Stimulated activated CD8-positive, alpha-beta memory T cell treated with anti-CD3 and anti-CD28 coated beads, Interleukin-15, amount 100 ng/mL, for 4 hours (primary cell): ENCODE results near the gene COX17.

Experiments used
- DNase-seq, 2 donors: peaks; one replicate each; pipeline ENCODE4 v3.0.0-alpha.2; 2020; ENCODE audit warnings: low read depth in 2 of 2

COX17 gene

DNA sequence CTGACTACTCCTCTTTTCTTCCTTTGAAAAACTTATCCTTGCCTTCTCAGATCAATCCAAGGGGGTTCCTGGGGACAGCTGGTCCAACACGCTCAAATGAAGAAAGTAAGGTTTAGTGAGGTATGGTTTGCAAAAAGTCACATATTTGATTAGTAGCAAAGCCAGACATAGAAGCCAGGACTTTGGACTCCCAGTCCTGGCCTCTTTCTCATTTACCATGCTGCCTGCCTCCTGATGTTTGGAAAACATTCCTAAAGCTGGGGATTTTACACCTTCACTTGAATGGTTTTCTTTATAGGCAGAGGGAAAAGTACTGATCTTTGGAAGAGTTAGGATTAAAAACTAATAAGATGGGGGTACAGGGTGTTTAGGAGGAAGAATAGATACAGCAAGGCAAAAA lies 31.4 kb downstream of the COX17 start:
- DNase-seq, result no peak

DNA sequence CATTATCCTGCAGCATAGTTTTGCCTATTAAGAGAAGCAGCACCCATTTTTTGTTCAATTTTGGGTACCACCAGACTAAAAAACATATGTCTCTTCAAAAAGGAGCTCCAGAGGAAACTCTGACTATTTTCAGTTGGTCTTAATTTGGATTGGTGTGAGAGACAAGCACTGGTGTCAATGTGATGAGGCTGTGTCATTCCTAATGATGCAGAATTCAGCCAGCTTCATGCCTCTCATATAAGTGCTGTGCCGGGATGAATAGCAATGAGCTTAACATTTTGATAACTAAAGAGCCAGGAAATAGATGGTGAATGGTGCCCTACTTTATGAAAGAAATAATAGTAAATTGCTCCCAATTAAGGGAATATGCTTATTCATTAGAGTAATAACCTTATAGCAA lies 32.7 kb downstream of the COX17 start:
- DNase-seq, result no peak

DNA sequence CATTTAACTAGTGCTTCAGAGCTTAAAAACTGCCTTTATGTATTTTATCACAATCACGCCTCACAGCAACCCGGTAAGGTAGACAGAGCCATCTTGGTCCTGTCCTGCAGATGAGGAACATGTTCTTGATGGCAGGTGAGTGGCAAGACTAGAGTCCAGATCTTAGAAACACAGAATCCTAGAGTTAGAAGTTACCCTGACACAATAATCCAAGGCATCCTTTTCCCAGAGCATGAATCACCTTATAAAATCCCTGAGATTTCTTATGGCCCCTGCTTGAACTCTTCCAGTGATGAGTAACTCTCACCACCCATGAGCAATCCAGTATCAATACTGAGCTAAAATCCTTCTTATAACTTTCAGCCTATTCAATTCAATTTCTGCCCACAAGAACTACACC lies 33.7 kb downstream of the COX17 start:
- DNase-seq, result no peak

DNA sequence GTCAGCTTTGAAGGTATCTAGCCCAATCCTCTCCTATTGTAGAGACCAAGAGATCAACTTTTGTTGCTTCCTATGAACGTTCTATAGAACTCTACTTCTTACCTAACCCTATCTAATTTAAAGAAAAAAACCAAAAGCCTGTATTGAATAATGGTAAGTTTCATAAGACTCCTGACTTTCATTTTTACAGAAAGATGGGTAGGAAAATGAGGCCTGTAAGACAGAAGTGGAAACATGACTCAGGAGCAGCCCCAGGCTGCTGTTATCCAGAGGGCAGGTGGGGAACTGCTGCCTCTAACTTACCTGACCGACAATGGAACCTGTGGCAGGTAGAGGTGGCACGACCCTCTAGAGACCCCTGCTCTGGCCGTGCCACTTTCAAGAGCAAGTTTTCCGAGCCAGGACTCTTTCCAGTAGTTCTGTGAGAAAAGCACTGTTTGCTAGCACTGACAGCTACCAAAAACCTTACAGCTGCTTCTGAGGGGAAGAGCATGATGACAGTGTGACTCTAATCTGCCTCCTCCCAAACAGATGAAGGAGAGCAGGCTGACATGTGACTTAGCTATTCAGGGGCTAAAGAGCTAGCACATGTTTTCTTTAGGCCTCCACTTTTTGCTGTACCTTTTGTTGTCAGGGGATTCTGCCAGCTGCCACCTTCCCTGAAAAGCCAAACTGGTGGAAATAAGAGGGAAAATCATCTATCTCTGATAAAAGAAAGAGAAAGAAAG lies 34.3 kb downstream of the COX17 start:
- no peak for DNase-seq

DNA sequence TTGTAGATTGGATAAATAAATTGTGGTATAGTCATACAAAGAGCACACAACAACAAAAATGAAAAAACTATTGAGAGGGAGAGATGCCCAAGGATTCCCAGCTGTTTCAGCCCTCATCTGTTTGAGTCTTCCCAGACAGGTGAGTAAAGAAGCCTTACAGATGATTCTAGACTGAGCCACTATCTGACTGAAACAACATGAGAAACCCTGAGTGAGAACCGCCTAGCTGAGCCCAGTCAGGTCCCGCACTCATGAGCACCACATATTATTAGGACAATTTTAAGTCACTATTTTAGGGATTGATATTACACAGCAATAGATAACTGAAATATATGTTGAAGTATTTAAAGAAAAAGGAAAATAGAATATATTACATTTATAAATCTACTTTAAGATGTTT lies 35.8 kb downstream of the COX17 start:
- no peak for DNase-seq

DNA sequence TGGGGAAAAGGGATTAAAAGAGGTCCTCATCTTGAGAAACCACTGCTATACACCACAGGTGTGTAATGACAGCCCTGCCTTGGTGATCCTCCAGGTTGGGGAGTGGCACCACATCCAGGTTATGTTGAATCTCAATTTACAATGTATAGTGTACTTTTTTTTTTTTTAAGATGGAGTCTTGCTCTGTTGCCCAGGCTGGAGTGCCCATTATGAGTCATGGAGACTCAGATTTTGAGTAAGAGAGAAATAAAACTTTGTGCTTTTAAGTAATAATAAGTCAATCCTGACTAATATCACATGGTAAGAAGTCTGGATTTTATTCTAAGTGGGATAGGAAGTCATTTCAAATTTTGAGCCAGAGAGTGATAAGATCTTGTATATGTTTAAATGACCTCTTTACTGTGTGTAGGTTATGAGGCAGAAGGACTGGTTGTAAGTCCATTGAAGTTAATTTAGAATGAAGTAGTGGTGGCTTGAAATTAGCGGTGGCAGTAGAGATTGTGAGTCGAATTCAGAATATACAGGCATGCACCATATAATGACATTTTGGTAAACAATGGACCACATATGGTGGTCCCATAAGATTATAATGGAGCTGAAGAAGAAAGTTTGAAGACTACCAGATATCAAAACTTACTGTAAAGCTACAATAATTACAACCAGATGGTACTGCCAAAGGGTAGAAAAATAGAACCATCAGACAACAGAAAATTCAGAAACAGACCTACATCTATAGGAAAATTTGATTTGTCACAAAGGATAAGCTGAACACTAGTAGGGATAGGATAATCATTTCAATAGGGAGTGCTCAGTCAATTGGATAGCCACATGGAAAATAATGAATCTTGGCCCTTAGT lies 37.5 kb downstream of the COX17 start:
- DNase-seq, result no peak

DNA sequence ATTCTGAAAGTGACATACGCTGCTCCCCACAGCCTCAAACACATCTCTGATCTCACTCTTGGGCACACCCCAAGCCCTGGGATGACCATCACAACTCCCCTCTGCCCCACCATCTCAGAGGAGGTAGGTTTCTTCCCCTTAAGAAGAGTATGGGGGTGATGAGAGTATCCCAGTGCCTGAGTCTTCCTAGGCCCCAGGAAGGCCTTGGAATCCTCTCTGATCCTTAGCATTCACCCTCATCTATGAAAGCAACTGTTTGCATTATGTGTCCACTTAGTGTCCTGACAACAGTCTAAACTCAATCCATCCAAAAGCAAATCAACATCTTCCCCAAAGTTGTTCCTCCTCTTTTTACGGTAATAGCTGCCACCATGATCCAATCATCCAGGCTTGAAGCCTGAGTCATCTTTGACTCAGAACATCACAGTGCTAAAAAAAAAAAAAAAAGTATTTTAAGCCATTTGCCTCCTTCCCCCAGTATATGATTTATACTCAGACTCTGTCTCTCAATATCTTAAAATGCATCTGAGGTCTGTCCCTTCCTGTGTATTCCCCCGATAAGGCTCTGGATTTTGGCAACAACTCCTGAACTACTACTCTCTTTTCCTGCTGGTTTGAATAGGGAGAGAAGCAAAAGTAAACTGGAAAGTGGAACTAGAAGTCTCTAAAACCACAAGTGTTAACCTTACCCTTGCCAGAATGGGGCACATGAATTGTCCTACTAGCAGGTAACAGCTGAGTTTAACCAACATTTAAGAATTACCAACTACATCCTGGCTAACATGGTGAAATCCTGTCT lies 39.3 kb downstream of the COX17 start:
- DNase-seq, result no peak

DNA sequence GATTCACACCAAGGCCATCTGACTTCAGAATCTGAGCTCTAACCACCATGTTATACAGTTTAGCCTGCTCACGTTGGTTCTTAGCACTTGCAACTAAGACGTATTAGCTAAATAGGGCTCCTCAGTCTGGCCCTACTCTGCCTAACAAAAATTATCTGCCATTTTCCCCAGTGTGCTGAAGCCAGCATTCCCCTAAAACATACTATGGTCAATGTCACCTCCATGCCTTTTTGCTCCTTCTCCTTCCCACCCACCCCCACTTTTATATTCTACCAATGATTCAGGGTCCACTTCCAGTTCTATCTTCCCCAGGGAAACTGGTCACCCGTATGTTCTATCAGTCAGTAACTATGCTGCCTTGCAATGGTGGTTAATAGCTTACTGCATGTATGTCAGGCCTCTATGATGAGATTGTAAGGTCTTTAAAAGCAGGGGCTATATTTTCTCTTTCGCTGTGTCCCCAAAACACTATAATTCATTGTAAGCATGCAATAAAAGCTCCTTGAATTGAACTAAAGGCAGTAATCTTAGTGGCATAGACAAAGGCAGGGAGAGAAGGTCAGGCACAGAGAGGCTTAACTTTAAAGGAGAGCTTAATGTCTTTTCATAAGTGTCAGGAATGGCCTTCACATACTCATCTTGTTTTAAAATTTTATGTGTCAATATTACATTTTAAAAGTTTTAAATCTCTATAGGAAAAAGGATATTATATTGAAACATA lies 40.2 kb downstream of the COX17 start:
- no peak for DNase-seq

DNA sequence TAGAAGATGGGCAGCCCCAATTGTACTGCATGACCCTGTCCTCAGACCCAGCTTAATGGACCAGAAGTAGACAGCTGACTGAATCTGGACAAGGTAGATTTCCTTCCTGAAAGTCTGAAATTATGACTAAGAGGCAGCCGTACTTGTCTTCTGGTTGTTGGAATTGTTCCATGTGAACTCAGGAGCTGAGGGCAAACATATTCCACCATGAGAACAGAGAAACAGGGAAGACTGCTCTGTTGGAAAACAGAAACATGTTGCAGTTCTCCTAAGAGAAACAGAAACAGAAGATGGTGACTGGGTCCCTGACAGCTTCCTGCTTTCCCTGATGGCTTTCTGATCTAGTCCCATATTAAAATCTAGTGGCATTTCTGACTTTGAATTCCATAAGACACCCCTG lies 41.0 kb downstream of the COX17 start:
- DNase-seq, result no peak

DNA sequence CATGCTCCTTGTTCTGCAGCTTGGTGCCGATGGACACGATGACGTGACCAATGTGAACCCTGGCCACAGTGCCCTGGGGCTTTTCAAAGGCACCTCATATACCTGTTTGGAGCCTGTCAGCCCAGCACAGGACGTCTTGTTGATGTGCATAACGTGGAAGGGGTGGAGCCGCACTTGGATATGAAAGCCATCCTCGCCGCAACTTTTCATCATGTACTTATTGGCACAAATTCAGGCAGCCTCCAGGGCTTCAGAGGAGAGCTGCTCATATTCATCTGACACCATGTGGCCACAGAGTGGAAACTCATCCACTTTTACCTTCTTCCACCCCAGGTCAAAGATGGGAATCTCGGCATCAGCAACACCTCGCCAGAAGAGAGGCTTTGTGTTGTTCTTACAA lies 41.5 kb downstream of the COX17 start:
- no peak for DNase-seq

DNA sequence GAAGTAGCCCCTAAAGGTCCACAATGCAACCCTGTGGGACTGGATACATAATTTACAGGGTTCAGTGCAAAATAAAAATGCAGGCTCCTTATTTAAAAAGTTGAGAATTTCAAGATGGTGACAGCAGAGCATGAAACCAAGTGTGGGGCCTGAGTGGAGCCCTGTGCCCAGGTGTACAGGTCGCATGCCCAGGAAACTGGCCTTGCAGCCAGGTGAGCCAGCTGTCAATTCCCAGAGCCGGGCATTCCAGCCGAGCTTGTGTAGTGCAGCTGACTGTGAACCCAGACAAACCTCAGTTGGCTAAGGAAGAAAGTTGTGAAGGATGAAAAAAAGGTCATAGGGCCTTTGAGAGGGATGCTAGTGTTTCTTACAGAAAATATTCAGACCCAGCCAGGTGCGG lies 44.4 kb downstream of the COX17 start:
- DNase-seq, result no peak

DNA sequence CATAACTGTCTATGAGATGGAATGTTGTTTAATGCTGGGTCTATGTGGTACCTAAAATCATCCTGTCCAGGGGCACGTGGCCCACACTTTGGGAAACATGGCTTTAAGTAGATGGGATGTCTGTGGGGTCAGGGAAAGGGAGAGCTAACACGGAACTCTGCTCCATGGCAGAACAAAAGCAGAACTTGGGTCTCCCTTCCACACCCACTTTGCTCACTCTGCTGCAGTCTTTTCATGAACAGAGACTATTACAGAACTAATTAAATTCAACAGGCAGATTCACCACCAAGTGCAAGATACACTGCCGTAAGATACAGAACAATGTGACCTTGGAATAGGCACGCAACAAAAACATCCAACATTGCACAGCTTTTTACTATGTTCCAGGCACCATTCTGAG lies 45.0 kb downstream of the COX17 start:
- no peak for DNase-seq

DNA sequence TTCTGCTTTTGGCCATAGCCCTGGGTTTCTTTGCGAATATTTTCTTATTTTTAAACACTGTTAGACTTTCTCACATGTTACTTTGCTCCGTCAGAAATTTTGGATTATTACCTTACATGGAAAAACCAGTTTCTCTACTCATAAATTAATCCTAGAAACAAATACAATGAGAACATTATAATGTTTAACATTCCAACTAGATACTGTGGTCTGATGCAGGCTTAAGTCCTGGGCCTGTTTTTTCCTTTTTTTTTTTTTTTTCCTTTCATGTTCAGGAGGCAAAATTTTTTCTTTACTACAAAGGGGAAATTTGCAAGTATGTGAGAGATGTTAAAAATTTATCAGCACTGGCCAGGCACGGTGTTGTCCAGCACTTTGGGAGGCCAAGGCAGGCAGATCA lies 45.7 kb downstream of the COX17 start:
- DNase-seq, result no peak

DNA sequence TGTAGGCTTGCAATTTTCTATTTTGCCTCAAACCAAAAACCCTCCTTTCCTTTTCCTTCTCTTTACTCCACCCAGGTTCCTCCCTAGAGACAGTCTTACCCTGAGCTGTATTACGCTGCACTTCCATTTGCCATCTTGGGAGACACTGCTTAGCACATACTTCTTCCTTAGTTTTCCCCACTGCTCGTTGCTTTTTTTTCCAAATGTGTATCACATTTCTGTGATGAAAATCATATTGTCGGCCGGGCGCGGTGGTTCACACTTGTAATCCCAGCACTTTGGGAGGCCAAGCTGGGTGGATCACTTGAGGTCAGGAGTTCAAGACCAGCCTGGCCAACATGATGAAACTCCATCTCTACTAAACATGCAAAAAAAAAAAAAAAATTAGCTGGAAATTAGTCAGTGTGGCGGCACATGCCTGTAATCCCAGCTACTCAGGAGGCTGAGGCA lies 46.3 kb downstream of the COX17 start:
- DNase-seq, result no peak

DNA sequence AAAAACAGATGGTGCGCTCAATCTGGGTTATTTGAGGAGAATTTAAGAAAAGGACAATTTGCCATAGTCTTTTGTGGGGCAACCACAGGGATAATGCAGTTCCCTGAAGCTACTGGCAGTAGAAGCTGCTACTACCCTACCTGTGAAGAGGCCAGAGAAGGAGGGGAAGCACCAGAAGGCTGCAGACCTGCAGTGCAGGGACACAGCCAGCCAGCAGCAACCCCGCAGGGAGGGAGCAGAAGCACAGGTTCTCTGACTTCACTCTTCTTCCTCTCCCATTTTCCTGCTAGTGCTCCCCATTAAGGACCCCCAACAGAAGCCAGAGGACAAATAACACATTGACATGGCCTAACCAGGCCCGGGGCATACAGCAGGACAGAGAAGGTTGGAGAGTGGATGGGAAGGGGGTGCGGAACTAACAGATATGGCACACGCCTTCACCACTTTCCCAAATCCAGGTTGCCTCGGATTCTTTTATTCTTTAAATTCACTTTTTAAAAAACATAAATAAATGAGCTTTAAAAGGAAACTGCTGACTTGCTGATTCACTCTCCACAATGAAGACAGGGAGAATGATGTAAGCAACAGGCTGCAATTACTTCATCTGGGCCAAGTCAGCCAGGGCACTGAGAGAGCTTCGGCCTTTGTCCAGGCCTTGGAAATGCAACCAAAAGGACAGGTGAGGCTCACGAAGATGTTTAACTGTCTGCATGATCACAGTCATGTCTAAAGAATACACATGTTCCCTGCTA lies 46.9 kb downstream of the COX17 start:
- no peak for DNase-seq

DNA sequence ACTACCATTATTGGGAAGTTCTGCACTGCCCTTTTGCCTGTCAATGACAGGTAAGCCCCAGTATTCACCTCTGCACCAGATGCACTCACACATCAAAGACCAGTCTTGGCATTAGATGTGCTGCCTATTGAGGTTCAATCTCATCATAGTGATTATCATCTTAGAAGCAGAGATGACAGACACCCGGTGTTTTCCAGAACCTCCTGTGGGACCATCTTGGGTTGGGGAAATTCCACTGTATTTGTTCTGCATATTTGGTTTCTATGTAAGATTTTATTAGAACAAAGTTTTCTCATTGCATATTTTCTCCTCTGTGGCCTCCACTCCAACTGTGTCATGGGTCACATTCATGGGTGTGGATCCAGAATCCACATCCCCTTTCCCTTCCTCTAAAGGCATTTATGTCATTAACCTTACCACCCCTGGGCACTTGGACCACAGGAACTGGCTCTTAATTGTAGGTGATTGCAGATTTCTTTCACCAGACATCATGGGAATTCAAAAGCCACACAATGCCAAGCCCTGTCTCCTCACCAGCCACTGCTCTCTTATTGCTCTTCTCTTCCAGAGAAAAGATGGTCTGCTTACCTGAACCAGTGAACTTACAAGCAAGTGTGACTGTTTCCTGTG lies 48.3 kb downstream of the COX17 start:
- DNase-seq, result no peak

DNA sequence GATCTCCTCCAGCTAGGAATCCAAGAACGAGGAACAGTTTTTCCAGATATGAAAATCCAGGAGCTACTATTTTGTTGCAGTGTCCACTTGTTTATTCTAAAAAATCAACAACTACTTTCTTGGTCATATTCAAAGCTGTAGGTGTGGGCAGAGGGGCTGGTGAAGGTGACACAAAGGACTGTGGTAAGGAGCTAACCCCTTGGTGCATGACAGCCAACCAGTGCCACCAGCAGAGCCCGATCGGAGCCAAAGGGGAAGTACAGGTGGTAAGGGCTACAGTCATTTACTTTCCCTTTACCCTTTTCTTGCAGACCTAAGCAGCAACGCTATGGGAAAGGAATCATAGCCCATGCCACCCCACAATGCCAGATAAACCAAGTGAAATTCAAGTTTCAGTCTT lies 48.8 kb downstream of the COX17 start:
- DNase-seq, result no peak

DNA sequence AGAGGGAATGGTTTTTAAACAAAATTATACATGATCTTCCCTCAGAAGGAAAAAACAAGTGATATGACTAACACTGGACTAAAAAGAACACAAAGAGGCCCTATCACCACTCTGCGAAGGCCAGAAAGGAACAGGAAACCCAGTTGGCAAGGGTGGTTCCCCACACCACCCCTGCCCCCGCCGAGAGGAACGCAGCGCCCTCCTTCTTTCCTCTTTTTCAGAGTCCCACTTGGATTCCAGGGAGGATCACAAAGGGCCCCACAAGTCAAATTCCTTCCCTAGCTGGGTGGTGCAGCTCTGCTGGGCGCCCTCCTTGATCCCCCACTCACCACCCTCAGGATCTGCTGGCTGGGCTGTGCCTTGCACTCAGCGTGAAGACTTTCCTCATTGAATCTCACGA lies 49.7 kb downstream of the COX17 start:
- DNase-seq, result no peak

DNA sequence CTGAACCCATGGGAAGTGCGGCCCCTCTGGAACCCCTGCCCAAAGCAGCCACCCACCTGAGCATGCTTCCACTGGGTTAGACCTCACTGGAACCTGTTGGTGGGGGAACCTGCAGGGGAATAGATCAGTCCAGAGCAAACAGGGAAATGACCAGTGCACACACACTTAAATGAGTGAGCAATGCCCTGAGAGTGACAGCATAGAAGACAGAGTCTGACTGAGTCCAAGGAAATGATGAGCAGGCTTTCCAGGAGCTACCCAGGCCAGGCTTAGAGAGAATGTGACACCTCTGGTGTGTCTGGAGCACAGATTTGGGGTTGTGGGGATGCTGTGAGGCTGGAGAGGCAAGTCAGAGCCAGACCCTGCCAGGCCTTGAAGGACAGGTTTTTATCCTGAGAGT lies 51.0 kb downstream of the COX17 start:
- no peak for DNase-seq

DNA sequence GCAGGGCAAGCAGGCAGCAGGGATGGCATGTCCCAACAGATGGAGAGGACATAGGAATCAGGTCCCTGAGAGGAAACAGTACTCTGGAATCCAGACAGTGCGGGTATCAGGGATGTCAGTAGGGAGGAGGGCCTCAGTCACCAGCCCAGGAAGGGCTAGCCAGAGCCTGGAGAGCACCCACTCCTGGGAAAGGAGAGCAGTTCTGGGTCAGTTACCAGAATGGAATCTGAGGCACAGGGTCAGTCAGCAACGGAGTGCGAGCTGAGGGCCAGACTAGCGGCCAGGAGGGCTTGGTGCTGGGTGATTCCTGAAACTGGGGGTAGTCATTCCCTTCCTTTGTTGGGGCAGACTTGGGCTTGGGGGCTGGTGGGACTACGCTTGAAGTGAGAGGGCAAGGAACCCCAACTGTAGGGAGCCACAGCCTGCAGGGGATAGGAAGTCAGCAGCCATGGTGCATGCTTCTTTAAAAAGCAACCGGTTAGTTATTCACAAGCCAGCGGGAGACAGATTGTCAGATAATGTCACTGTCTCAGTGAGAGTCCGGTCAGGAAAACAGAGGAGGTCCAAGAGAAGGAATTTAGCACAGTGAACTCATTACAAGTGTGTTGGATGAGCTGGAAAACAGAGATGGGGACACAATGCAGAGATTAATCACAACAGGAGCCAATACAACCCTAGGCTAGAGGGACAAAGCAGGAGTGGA lies 51.6 kb downstream of the COX17 start:
- no peak for DNase-seq
